Urothelium cell line (cell line): Measurements from ENCODE around the gene EP400.
A peak's percentile ranks its signal among the peaks of the same experiment; 100 is the strongest.

ENCODE experiments used
- DNase-seq: peaks from one replicate; pipeline ENCODE4 v3.0.0; 2011; ENCODE audit warnings: low spot score, mixed read lengths
- FAIRE-seq: peaks from 2 replicates; lab custom pipeline; 2011; peaks lifted over from hg19 to GRCh38; lab: Jason Lieb, UNC

EP400 gene

GRCh38 chr12:131912518-131913274 lies 37.0 kb upstream of the EP400 start:
- DNase-seq = peak; percentile 98
- FAIRE-seq = peak; percentile 95

- no peak for FAIRE-seq
- no peak for DNase-seq
Observed at GRCh38 chr12:131913666-131914065, 36.1 kb upstream of the EP400 start.

DNA sequence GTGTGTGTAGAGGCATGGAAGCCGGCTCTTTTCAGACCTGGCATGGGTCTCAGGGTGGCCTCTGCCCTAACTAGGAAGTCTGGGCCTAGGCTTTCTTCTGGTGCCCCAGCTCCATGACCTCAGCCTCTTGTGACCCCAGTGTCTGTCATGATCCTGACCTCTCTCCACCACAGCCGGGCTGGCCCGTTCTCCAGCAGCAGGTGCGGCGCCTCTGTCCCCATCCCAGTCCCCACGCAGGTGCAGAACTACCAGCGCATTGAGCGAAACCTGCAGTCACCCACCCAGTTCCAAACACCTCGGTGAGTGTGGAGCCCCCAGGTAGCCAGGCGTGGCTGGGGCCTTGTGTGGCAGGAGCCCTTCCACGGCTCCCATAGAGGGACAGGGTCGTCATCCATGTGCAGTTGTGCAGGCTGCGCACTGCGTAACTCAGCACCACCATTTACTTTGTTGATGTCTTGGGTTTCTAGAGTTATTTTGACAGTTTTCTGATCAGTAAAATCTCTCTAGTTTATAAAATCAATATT lies 35.5 kb upstream of the EP400 start:
- no peak for FAIRE-seq
- no peak for DNase-seq

DNA sequence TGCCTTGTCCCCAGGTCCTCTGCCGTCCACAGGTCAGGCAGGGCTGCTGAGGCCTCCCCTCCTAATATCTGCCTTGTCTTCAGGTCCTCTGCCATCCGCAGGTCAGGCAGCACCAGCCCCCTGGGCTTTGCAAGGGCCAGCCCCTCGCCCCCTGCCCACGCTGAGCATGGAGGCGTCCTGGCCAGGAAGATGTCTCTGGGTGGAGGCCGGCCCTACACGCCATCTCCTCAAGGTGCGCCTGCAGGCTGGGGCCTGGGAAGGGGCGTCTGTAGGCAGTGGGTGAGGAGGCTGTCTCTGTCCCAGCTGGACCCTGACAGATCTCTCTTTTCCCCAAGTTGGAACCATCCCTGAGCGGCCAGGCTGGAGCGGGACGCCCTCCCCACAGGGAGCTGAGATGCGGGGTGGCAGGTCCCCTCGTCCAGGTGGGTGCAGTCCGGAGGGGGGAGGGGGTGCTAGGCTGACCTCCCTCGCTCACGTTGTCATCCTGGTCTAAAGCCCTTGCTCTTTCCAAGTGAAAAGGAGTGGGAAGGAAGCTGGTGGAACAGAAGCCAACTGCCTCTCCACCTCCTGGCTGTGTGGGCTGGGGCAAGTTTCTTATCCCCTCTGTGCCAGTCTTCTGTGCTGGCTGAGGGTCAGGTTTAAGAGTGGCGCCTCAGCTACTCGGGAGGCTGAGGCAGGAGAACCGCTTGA lies 34.6 kb upstream of the EP400 start:
- no peak for FAIRE-seq

GRCh38 chr12:131915823-131916222 lies 33.9 kb upstream of the EP400 start:
- no peak for DNase-seq
- no peak for FAIRE-seq

More for the DNA sequence above, 34.6 kb upstream of the EP400 start:
- no peak for DNase-seq

DNA sequence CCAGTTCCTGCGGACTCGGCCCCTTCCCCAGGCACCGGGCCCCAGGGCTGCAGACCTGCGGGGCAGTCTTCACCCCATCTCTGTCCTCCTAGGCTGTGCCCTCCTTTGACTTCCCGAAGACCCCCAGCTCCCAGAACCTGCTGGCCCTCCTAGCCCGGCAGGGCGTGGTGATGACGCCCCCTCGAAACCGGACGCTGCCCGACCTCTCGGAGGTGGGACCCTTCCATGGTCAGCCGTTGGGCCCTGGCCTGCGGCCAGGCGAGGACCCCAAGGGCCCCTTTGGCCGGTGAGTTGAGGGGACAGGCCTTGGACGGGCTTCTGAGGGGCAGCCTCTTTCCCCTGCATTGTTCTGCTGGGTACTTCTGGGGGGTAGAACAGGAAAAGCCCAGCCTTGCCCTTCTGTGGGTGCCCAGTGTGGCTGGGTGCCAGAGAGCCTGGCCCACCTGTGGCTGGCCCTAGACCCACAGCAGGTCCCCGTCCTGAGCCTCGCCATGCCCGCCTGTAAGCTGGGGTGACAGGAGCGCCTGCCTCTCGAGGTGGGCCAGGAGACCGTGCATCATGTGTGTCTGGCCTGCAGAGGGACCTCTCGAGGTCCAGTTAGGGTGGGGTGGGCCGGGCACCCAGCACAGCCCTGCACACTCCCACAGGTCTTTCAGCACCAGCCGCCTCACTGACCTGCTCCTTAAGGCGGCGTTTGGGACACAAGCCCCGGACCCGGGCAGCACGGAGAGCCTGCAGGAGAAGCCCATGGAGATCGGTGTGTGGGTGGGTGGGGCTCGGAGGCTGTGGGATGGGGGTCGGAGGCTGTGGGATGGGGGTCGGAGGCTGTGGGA lies 33.2 kb upstream of the EP400 start:
- FAIRE-seq (no peak), DNase-seq (no peak)

GRCh38 chr12:131917139-131917710 lies 32.5 kb upstream of the EP400 start:
- DNase-seq = no peak
- FAIRE-seq = no peak

DNA sequence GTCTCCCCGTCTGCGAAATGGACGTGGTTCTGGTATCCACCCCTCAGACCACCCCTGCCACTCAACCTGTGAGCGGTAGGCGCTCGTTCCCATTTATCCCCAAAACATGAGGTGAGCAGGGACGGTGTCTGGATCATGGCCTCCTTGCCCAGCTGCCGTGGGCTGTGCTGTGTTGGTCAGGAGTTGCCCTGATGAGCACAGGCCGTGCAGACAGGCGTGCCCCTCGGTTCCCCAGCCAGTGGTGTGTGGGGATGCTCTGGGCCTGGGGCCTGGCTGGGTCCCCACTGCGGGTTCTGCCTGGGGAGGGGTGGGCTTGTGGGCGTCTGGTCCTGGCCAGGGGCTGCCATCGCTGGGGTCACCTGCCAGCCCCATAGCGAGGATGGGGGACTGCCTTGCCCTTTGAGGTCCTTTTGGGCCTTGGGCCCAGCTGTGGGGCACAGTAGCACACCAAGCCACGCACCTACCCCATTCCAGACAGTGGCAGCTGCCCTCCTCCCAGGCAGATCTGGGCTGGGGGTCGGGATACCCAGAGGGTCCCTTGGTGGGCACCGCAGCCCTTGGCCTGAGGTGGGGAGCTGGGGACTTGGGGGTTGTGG lies 31.9 kb upstream of the EP400 start:
- DNase-seq (no peak), FAIRE-seq (no peak)

- peak; percentile 30 for FAIRE-seq
- DNase-seq = no peak
Observed at GRCh38 chr12:131918311-131919050, 31.3 kb upstream of the EP400 start.

GRCh38 chr12:131919051-131919347 lies 30.7 kb upstream of the EP400 start:
- DNase-seq = no peak
- FAIRE-seq = no peak

- no peak for DNase-seq
- FAIRE-seq = no peak
Observed at GRCh38 chr12:131919366-131920156, 30.2 kb upstream of the EP400 start.

DNA sequence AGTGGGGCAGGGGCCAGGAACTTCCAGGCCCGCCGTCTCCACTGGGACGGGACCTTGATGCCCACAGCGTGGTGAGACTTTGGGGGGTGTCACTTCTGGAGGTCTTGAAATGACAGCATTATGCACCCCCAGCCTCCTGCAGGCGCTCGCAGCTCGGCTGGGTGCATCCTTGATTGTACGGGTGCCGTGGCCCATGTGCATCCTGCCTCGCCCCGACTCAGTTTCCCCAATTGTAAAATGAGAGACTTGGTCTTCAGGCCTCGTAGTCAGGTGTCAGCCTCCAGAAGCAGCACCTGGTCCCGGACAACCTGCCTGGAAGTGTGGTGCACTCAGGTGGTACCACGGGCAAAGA lies 29.6 kb upstream of the EP400 start:
- DNase-seq = no peak
- FAIRE-seq = no peak

DNA sequence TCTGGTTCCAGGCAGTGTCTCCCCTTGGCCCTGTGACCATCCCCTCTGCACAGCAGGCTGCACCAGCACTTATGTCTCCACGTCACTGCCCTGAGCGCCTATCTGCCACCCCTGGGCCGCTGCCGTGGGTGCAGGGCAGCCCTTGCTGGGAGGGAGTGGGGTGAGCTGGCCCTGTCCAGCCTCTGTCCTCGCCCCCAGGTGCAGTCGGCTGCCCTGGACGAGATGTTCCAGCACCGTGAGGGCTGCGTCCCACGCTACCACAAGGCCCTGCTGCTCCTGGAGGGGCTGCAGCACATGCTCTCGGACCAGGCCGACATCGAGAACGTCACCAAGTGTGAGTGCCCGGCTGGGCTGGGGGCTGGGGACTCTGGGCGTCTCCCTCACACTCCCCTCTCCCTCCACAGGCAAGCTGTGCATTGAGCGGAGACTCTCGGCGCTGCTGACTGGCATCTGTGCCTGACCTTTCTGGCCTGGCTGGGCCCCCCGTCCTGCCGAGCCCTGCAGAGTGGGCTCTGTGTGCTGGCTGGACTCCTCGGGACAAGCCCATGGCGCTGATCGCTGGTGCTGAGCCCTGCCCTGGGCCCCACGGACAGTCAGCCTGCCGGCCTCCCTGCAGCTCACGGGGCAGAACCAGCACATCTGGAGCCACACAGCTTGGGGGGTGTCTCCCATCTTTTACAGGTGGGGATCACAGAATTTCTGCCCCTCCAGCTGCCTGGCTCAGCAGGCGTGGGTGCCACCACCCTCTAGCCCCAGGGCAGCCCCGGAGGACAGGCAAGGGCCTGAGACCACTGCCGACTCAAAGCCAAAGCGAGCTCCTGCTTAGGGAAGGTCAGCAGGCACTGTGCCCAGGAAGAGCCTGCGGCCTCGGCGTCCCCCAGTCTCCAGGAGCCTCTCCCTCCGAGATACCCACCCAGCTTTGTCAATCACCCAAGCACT lies 28.6 kb upstream of the EP400 start:
- FAIRE-seq (no peak), DNase-seq (no peak)

DNA sequence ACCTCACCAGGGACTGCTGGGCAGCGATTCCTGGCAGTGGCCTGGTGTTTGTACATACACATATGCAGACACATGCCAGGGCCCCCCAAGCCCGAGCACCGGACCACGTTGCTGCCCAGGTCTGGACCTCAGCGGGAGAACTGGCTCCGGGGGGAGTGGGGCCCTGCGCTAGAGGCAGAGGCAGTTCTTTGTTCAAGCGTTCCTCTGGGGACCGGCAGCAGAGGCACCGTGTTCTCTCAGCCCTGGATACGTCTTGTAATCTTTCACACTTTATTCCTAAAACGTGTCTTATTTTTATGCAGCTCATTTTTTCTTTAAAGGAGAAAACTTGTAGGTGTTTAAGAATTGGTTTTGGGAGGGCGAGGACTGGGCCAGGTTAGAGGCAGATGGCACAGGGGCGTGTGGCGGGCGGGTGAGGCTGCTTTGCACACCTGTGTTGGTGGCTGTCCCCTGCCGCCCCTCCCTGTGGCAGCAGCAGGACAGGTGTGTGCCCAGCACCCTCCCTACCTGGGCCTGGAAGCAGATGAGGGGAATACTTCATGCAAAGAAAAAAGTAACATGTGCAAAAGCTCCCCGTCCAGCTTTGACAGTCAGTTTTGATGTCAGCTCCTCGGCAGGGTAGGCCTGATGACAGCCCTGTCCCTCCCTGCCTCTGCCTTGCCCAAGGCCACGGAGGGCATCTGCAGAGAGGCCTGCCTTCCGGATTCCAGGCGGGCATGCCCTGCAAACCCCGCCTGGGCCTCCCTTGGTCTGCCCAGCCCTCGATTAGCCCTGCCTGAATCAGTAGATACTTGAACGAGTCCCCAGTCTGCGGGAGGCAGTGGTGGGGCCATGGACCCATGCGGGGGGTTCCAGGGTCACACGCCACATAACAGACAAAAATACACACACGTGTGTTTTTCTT lies 27.6 kb upstream of the EP400 start:
- DNase-seq = no peak
- no peak for FAIRE-seq

DNA sequence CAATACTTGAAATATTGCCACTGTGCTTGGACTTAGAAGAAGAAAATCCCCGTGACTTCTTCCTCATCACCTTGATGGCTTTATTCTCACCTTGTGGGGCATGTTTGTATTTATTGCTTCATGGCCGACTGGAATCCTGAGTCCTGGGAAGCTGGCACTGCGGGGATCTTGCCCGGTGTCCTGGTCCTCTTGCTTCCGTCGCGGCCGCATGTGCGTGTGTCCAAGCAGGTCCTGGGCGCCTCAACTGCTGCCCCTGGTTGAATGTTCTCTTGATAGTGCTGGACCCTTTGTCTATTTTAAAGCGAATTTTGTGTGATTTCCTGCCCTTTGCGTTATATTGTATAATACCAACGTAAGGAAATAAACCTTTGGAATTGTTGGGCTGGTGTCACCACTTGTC lies 27.0 kb upstream of the EP400 start:
- DNase-seq (no peak), FAIRE-seq (no peak)

DNA sequence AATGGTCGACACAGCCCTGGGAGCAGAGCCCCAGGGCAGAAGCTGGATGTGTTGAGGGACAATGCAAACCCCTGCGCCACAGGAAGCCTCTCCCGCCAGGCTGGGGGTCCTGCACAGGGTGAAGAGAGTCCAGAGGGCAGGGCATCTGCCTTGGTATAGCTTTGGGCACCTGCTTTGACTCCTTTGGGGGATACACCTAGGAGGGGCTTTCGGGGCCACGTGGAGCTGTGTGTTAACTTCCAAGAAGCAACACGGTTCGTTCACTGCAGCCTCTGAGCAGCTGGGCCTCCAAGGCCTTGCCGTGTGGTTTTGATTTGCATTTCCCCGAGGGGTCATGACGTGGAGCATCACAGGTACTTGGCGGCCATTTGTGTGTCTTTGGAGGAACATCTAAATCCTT lies 26.5 kb upstream of the EP400 start:
- no peak for DNase-seq
- no peak for FAIRE-seq
